Testis (tissue), 3 donors: ENCODE measurements around the gene MEIS2. TPM values are rescaled to one million over a fixed set of nuclear protein-coding genes. Genes with fewer than 3 reads are reported as not detected.

ENCODE experiments used
- DNase-seq: peaks from one replicate; pipeline ENCODE4 v3.0.0-alpha.2; 2019
- H3K27ac ChIP-seq, 2 donors: fragments of 200-600 bp; sonication (generic); one replicate each; pipeline ENCODE4 v1.5.1; 2019
- H3K27me3 ChIP-seq: fragments of 200-600 bp; sonication (generic); one replicate; pipeline ENCODE4 v1.5.1; 2019
- H3K36me3 ChIP-seq: fragments of 200-600 bp; sonication (generic); one replicate; pipeline ENCODE4 v1.5.1; 2017; ENCODE audit warnings: low read depth; ENCODE audit errors: missing control alignments
- H3K4me1 ChIP-seq: fragments of 200-600 bp; sonication (generic); one replicate; pipeline ENCODE4 v1.5.1; 2019
- H3K4me3 ChIP-seq, 2 donors: fragments of 200-600 bp; sonication (generic); one replicate each; pipeline ENCODE4 v1.5.1; 2017 to 2019
- H3K9me3 ChIP-seq: fragments of 200-600 bp; sonication (generic); one replicate; pipeline ENCODE4 v1.5.1; 2017
- POLR2A ChIP-seq: fragments of 450-650 bp; IDR thresholded peaks from one replicate; pipeline ENCODE4 v1.6.1; 2017; ENCODE audit warnings: antibody characterized with exemption, mild to moderate bottlenecking, moderate library complexity
- WGBS, 2 donors: methylation state at CpG; one replicate each; pipeline ENCODE4 v1.1.5; 2018; 5-methylcytosine and 5-hydroxymethylcytosine counted together
- intact Hi-C: fragments of 100-400 bp; cut with DNase I; formaldehyde crosslinking; loops from one replicate; pipeline ENCODE4 v1.15.1; 2023; ENCODE audit warnings: low total_unique reads
- polyA plus RNA-seq: library from polyadenylated mRNA; stranded (reverse); fragments of 350-450 nt; fragmentation: Illumina TruSeq; extraction: RNeasy Lipid Tissue Mini Kit (QIAGEN cat#74804); gene quantifications from one replicate; pipeline ENCODE4 v1.2.3, GENCODE V29; 2014; ENCODE audit warnings: low read depth, low replicate concordance; ENCODE audit not compliant: insufficient read depth
- total RNA-seq, 2 donors: library from RNA; depleted of rRNA; stranded (reverse); fragments of >200 nt; gene quantifications; one replicate each; pipeline ENCODE4 v1.2.3, GENCODE V29; 2016
- TF ChIP-seq, protein P1 (sequence below), 3 experiments: fragments of 450-650 bp in 2 of 3; fragments of 200-600 bp in 1 of 3; sonication (generic) in 1 of 3; IDR thresholded peaks; one replicate each; pipeline ENCODE4 v1.5.1; 2016 to 2019; ENCODE audit warnings: antibody characterized with exemption in 3 of 3, mild to moderate bottlenecking in 2 of 3, moderate library complexity in 1 of 3

The MEIS2 gene
- total and polyA plus RNA-seq, 3 donors from 2014 or later = 7.0 to 19.4 (median 15.7) TPM

DNA sequence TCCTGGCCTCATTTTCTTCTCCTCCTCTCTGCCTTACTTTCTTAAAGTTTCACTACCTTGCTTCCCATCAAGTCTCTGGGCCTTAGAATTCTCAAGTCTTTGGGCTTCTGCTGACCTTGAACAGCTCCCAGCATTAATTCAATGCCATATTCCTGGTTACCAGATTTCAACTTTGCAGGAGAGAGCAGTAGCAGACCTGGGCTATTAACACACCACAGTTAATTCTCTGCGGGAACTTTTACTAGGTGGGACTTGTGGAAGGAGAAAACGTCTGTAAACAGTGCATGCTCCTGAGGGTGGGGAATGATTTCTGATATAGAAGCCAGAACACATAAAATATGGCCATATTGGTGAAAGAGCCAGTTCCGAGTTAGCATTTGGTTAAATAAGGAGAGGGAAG, 214.6 kb downstream of the MEIS2 start:
- Histone ChIP-seq H3K27ac (no peak overlapping the region), H3K27me3 (no peaks in the 10 kb centered on the region), H3K4me1 (no peaks in the 10 kb centered on the region), H3K4me3 (no peak overlapping the region), H3K9me3 (no peaks in the 10 kb centered on the region), H3K36me3 (no peaks in the 10 kb centered on the region)
- intact Hi-C loops = no loop called here
- WGBS, 2 donors = 50 to 54% methylated on average over 3 of the region's 3 CpGs
- no peak for DNase-seq
- TF ChIP-seq POLR2A = no peak
- TF ChIP-seq, protein P1, sequence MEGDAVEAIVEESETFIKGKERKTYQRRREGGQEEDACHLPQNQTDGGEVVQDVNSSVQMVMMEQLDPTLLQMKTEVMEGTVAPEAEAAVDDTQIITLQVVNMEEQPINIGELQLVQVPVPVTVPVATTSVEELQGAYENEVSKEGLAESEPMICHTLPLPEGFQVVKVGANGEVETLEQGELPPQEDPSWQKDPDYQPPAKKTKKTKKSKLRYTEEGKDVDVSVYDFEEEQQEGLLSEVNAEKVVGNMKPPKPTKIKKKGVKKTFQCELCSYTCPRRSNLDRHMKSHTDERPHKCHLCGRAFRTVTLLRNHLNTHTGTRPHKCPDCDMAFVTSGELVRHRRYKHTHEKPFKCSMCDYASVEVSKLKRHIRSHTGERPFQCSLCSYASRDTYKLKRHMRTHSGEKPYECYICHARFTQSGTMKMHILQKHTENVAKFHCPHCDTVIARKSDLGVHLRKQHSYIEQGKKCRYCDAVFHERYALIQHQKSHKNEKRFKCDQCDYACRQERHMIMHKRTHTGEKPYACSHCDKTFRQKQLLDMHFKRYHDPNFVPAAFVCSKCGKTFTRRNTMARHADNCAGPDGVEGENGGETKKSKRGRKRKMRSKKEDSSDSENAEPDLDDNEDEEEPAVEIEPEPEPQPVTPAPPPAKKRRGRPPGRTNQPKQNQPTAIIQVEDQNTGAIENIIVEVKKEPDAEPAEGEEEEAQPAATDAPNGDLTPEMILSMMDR (IDR thresholded peaks at IDR 0.05) = no peak

- 70 to 74% methylated on average over 7 of the region's 7 CpGs for WGBS, 2 donors
- H3K4me3 ChIP-seq = no peak overlapping the region
- intact Hi-C loops = loop anchor here (5.0 kb wide), 1 partner anchor 222 kb away; no protein-coding TSS in a partner anchor
Measured at GRCh38 chr15:36884936-36885635, 215.3 kb downstream of the MEIS2 start.

DNA sequence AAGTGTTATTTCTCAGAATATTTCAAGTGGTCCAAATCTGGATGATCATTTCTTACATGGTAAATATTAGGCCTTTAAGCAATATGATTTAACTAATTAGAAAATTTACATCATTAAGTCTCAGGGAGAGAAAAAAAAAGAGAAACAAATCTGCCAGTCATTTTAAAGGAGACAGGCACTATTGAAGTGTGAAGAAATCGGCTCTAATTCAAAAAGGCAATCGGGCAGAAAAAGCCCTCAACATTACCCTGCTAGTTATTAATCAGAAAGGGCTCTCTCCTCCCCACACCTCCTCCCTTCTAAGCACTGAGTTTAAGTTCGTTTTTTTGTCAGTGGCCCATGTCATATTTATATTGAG, 215.9 kb downstream of the MEIS2 start:
- no peaks in the 10 kb centered on the region for H3K27me3 ChIP-seq
- H3K27ac ChIP-seq = no peak overlapping the region

More at GRCh38 chr15:36884936-36885635, 215.3 kb downstream of the MEIS2 start:
- no peaks in the 10 kb centered on the region for H3K4me1 ChIP-seq
- DNase-seq = no peak
- H3K27ac ChIP-seq = no peak overlapping the region
- no peaks in the 10 kb centered on the region for H3K9me3 ChIP-seq
- no peaks in the 10 kb centered on the region for H3K36me3 ChIP-seq
- TF ChIP-seq POLR2A = no peak
- TF ChIP-seq, protein P1 (IDR thresholded peaks at IDR 0.05) = no peak
- H3K27me3 ChIP-seq = no peaks in the 10 kb centered on the region

DNA sequence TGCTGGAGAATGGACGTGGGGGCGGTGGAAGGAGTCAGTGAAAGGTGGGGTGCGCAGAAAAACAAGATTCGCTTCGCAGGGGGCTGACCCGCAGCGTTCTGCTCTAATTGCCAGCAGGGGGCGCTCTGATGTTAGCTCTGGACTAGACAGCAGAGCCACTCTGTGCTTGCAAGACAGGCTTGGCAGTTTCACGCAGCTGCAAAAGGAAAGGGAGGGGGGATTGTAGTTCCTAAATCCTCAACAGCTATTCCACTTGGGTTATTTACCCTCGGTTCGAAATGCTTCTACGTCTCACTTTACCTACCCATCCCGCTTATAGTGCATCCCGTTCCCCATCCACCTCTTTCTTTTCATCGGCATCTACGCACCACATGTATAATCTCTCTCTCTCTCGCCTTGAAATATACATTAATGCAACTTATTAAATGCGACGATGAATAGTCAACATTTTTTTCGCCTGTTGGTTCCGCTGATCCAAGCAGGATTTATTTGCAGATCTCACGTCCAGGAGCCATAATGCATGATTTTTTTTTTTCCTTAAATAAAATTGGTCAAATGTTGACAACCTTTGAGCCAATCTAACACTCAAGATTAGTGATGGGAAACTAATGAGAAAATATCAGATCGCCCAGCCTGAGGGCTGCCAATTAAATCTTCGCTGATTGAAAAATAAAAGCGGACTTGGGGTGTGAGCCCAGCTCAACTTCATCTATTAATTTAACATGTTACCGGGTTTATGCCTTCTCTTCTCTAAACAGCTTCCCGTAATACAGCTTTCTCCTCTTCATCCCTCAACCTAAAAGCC, 216.4 kb downstream of the MEIS2 start:
- Histone ChIP-seq H3K27me3 (no peaks in the 10 kb centered on the region), H3K4me3 (peak overlapping the region in 1 of 2 donors; percentile 2), H3K9me3 (no peaks in the 10 kb centered on the region), H3K27ac (no peak overlapping the region), H3K36me3 (no peaks in the 10 kb centered on the region), H3K4me1 (no peaks in the 10 kb centered on the region)
- DNase-seq = peak; percentile 96
- intact Hi-C loops = loop anchor here (5.0 kb wide), 1 partner anchor 223 kb away; no protein-coding TSS in a partner anchor
- no peak for TF ChIP-seq POLR2A
- TF ChIP-seq, protein P1 (IDR thresholded peaks at IDR 0.05) = peak; percentile 72 to 91 (median 81)
- 21% methylated on average over 27 of the region's 27 CpGs for whole genome bisulfite sequencing, 2 donors

More for the DNA sequence above, 215.9 kb downstream of the MEIS2 start:
- Histone ChIP-seq H3K9me3 (no peaks in the 10 kb centered on the region), H3K36me3 (no peaks in the 10 kb centered on the region), H3K4me1 (no peaks in the 10 kb centered on the region), H3K4me3 (no peak overlapping the region)
- DNase-seq = no peak
- intact Hi-C loops = loop anchor here (5.0 kb wide), 1 partner anchor 223 kb away; no protein-coding TSS in a partner anchor
- no peak for TF ChIP-seq POLR2A
- TF ChIP-seq, protein P1 (IDR thresholded peaks at IDR 0.05) = no peak
- WGBS, 2 donors = 56 to 62% methylated on average over 3 of the region's 3 CpGs
